Loucy (cell line): Measurements from ENCODE around the gene SOAT2.

Experiments used
- H2AFZ ChIP-seq: fragments of 200-600 bp; sonication (generic); 2 replicates; pipeline ENCODE4 v1.6.0; 2016; ENCODE audit warnings: antibody characterized with exemption, mild to moderate bottlenecking, low read length, moderate library complexity
- H3F3A ChIP-seq: fragments of 200-600 bp; 2 replicates; pipeline ENCODE4 v1.6.0; 2016; ENCODE audit warnings: antibody characterized with exemption, low read depth, mild to moderate bottlenecking
- H3K27me3 ChIP-seq: fragments of 200-600 bp; sonication (generic); 2 replicates; pipeline ENCODE4 v1.6.1; 2014; ENCODE audit warnings: low read length, mild to moderate bottlenecking; ENCODE audit not compliant: insufficient read depth, poor library complexity, severe bottlenecking
- H3K36me3 ChIP-seq: fragments of 200-600 bp; sonication (generic); 2 replicates; pipeline ENCODE4 v1.6.1; 2016; ENCODE audit warnings: low read length; ENCODE audit not compliant: insufficient read depth
- H3K4me1 ChIP-seq: fragments of 200-600 bp; sonication (generic); 2 replicates; pipeline ENCODE4 v1.5.1; 2014; ENCODE audit warnings: low read length, mild to moderate bottlenecking; ENCODE audit not compliant: insufficient read depth, poor library complexity, severe bottlenecking
- H3K4me2 ChIP-seq: fragments of 200-600 bp; sonication (generic); 2 replicates; pipeline ENCODE4 v1.6.0; 2014; ENCODE audit warnings: antibody characterized with exemption, low read length, low read depth, mild to moderate bottlenecking; ENCODE audit not compliant: poor library complexity, severe bottlenecking
- H3K4me3 ChIP-seq: fragments of 200-600 bp; sonication (generic); 2 replicates; pipeline ENCODE4 v1.5.1; 2014; ENCODE audit warnings: low read length, mild to moderate bottlenecking, mixed read lengths; ENCODE audit not compliant: poor library complexity, severe bottlenecking
- H3K79me2 ChIP-seq: fragments of 200-600 bp; sonication (generic); 2 replicates; pipeline ENCODE4 v1.6.1; 2014; ENCODE audit warnings: low read length; ENCODE audit not compliant: insufficient read depth
- H3K9ac ChIP-seq: fragments of 200-600 bp; sonication (generic); 2 replicates; pipeline ENCODE4 v1.6.0; 2014; ENCODE audit warnings: mild to moderate bottlenecking, low read depth, low read length, moderate library complexity; ENCODE audit not compliant: poor library complexity, severe bottlenecking
- H3K9me2 ChIP-seq: fragments of 200-600 bp; sonication (generic); replicated peaks from 2 replicates; pipeline ENCODE4 v1.6.1; 2016; ENCODE audit warnings: low read depth, low read length, mixed read lengths
- H3K9me3 ChIP-seq: fragments of 200-600 bp; sonication (generic); 2 replicates; pipeline ENCODE4 v1.6.1; 2014; ENCODE audit warnings: mild to moderate bottlenecking, antibody characterized with exemption, low read length, low read depth; ENCODE audit not compliant: insufficient read depth
- H4K20me1 ChIP-seq: fragments of 200-600 bp; sonication (generic); 2 replicates; pipeline ENCODE4 v1.6.0; 2014; ENCODE audit warnings: antibody characterized with exemption, low read length, mild to moderate bottlenecking; ENCODE audit not compliant: insufficient read depth, poor library complexity, severe bottlenecking
- EZH2phosphoT487 ChIP-seq: fragments of 200-600 bp; IDR thresholded peaks from 2 replicates; pipeline ENCODE4 v1.6.1; 2018; ENCODE audit warnings: antibody characterized with exemption, mild to moderate bottlenecking, moderate library complexity, borderline replicate concordance
- TF ChIP-seq, protein P1 (sequence below): fragments of 200-600 bp; sonication (generic); conservative IDR thresholded peaks from 2 replicates; pipeline ENCODE4 v1.5.1; 2014; ENCODE audit warnings: mild to moderate bottlenecking, antibody characterized with exemption, low read length

Gene SOAT2

DNA sequence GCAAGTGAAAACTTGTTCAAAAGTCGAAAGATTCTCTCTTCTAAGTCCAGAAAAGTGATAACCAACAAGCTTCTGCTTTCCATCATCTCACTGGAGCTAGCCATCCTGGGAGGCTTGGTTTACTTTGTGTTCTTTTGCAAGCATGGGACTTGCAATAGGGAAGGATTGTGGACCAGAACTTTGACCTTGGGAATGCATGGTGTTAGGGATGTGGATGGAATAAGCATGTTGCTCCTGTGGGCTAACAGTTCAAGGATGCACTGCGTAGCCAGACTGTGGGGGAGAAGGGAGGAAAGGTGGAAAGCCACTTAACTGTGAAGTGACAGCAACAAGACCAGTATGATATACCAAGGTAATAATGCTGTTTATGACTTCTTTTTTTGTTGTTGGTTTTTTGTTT, 28.6 kb downstream of the SOAT2 start:
- H3K79me2 ChIP-seq = no peaks in the 10 kb centered on the region
- no peak overlapping the region for H3K4me3 ChIP-seq
- H3K4me1 ChIP-seq = no peaks in the 10 kb centered on the region
- H3K9me2 ChIP-seq = no peaks in the 10 kb centered on the region
- no peak overlapping the region for H3K9ac ChIP-seq
- no peaks in the 10 kb centered on the region for H3K27me3 ChIP-seq
- no peak overlapping the region for H3K4me2 ChIP-seq
- TF ChIP-seq, protein P1, sequence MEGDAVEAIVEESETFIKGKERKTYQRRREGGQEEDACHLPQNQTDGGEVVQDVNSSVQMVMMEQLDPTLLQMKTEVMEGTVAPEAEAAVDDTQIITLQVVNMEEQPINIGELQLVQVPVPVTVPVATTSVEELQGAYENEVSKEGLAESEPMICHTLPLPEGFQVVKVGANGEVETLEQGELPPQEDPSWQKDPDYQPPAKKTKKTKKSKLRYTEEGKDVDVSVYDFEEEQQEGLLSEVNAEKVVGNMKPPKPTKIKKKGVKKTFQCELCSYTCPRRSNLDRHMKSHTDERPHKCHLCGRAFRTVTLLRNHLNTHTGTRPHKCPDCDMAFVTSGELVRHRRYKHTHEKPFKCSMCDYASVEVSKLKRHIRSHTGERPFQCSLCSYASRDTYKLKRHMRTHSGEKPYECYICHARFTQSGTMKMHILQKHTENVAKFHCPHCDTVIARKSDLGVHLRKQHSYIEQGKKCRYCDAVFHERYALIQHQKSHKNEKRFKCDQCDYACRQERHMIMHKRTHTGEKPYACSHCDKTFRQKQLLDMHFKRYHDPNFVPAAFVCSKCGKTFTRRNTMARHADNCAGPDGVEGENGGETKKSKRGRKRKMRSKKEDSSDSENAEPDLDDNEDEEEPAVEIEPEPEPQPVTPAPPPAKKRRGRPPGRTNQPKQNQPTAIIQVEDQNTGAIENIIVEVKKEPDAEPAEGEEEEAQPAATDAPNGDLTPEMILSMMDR = no peak
- TF ChIP-seq EZH2phosphoT487 = no peak
- no peaks in the 10 kb centered on the region for H4K20me1 ChIP-seq
- no peaks in the 10 kb centered on the region for H3K36me3 ChIP-seq
- H3F3A ChIP-seq = no peaks in the 10 kb centered on the region
- H3K9me3 ChIP-seq = no peaks in the 10 kb centered on the region
- H2AFZ ChIP-seq = no peak overlapping the region

GRCh38 chr12:53133722-53134121, 30.4 kb downstream of the SOAT2 start:
- Histone ChIP-seq H3K4me3 (no peak overlapping the region), H3K9me3 (peaks cover 1% of the 10 kb centered on the region; the same call in 1 of the 2 replicates), H3K79me2 (no peaks in the 10 kb centered on the region), H3K4me2 (no peak overlapping the region), H3K4me1 (no peaks in the 10 kb centered on the region), H3K9me2 (no peaks in the 10 kb centered on the region), H3K9ac (no peak overlapping the region), H4K20me1 (no peaks in the 10 kb centered on the region), H2AFZ (no peak overlapping the region), H3K36me3 (no peaks in the 10 kb centered on the region), H3K27me3 (no peaks in the 10 kb centered on the region), H3F3A (no peaks in the 10 kb centered on the region)
- no peak for TF ChIP-seq EZH2phosphoT487
- TF ChIP-seq, protein P1 = no peak

GRCh38 chr12:53143355-53143754, 40.1 kb downstream of the SOAT2 start:
- H3K79me2 ChIP-seq = no peaks in the 10 kb centered on the region
- peaks cover 9% of the 10 kb centered on the region; the same call in 1 of the 2 replicates for H3K9me3 ChIP-seq
- H4K20me1 ChIP-seq = no peaks in the 10 kb centered on the region
- no peak overlapping the region for H2AFZ ChIP-seq
- TF ChIP-seq, protein P1 = no peak
- no peak for TF ChIP-seq EZH2phosphoT487
- no peaks in the 10 kb centered on the region for H3F3A ChIP-seq
- no peaks in the 10 kb centered on the region for H3K4me1 ChIP-seq
- no peaks in the 10 kb centered on the region for H3K9me2 ChIP-seq
- no peaks in the 10 kb centered on the region for H3K27me3 ChIP-seq
- no peak overlapping the region for H3K4me3 ChIP-seq
- no peaks in the 10 kb centered on the region for H3K36me3 ChIP-seq
- no peak overlapping the region for H3K4me2 ChIP-seq
- no peak overlapping the region for H3K9ac ChIP-seq
